ENCODE data around the gene LPO. TPM values are rescaled to one million over a fixed set of nuclear protein-coding genes. Genes with fewer than 3 reads are reported as not detected.

LPO gene
- total and polyA plus RNA-seq, 10 of the 15 experiments (the other 5 are each of a cell fraction or from before 2014, with no cell fraction given): 0.03 to 0.11 (median 0.06) TPM; not detected in 7

DNA sequence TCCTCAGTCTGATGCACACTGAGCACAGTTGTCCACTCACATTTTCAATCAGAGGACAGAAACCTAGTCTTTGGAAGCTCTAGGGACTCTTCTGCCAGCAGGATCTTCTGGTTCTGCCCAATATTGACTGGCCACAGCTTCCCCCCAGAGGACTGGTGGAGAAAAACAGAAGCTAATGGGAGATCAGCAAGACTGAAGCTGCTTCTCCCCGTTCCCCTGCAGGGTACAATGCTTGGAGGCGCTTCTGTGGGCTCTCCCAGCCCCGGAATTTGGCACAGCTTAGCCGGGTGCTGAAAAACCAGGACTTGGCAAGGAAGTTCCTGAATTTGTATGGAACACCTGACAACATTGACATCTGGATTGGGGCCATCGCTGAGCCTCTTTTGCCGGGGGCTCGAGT is 35.5 kb upstream of the LPO start:
- SMC1A ChIA-PET (ENCODE audit: uncharacterized antibody, unreplicated experiment): no interaction called here
- Histone ChIP-seq H2AFZ (ENCODE audit: control insufficient read depth, low read depth, low read length) (no peak overlapping the region), H3K9me3 (replicated peaks; ENCODE audit: control insufficient read depth, insufficient read depth, low read length) (no peaks in the 10 kb centered on the region), H3K4me3 (no peak overlapping the region), H3K27me3 (replicated peaks in 1 of 2; ENCODE audit: control insufficient read depth in 2 of 2, insufficient read depth in 2 of 2, low read length in 1 of 2) (peaks cover 0 to 4% of the 10 kb centered on the region in 2 experiments; a peak in 1 of 4 replicates), H4K20me1 (ENCODE audit: control insufficient read depth, insufficient read depth) (no peaks in the 10 kb centered on the region), H3K4me1 (ENCODE audit: control insufficient read depth, insufficient read depth, low read length) (no peaks in the 10 kb centered on the region), H3K36me3 (ENCODE audit: control insufficient read depth in 2 of 2, insufficient read depth in 2 of 2, low read length in 1 of 2) (peaks cover 0 to 4% of the 10 kb centered on the region in 2 experiments; a peak in 1 of 4 replicates), H3K4me2 (ENCODE audit: control insufficient read depth, insufficient read depth) (no peak overlapping the region), H3K9ac (ENCODE audit: control insufficient read depth, insufficient read depth, low read length) (no peak overlapping the region), H3K79me2 (ENCODE audit: control insufficient read depth, insufficient read depth, low read length) (no peaks in the 10 kb centered on the region), H3K27ac (ENCODE audit: control insufficient read depth, insufficient read depth) (no peak overlapping the region)
- no TSS peak for BruUV-seq (replicated peaks)
- FAIRE-seq (no peak), DNase-seq (ENCODE audit: low read depth, low spot score) (no peak), ATAC-seq (no peak)
- in situ Hi-C loops (cut with MboI): no loop called here
- RAD21 ChIA-PET (ENCODE audit: unreplicated experiment): no interaction called here
- POLR2A ChIA-PET: interaction anchor here (0.5 kb wide), 1 partner anchor 25 kb away, joined by 3 read pairs; no protein-coding TSS in a partner anchor
- 57% methylated on average over 7 of the region's 7 CpGs for WGBS (ENCODE audit: insufficient coverage, insufficient replicate concordance, low lambda C conversion rate, missing lambda C conversion rate)
- intact Hi-C loops (cut with micrococcal nuclease; ENCODE audit: unreplicated experiment): no loop called here
- CTCF ChIA-PET: interaction anchor here (0.6 to 0.8 kb wide), 2 partner anchors 12 to 244 kb away, joined by 3 read pairs; no protein-coding TSS in a partner anchor
- TF ChIP-seq BACH1 (IDR thresholded peaks at IDR 0.05; ENCODE audit: borderline replicate concordance) (no peak), SRF (IDR thresholded peaks at IDR 0.05; ENCODE audit: low read depth in 2 of 2, low read length in 2 of 2) (no peak), ETV6 (conservative IDR thresholded peaks at IDR 0.05 in 1 of 2, IDR thresholded peaks at IDR 0.05 in 1 of 2; ENCODE audit: borderline replicate concordance in 1 of 2, low read depth in 1 of 2) (no peak), EGR1 (IDR thresholded peaks at IDR 0.05; ENCODE audit: borderline replicate concordance in 1 of 2, low read depth in 2 of 2, low read length in 2 of 2) (no peak)
- TF ChIP-seq, protein P1, sequence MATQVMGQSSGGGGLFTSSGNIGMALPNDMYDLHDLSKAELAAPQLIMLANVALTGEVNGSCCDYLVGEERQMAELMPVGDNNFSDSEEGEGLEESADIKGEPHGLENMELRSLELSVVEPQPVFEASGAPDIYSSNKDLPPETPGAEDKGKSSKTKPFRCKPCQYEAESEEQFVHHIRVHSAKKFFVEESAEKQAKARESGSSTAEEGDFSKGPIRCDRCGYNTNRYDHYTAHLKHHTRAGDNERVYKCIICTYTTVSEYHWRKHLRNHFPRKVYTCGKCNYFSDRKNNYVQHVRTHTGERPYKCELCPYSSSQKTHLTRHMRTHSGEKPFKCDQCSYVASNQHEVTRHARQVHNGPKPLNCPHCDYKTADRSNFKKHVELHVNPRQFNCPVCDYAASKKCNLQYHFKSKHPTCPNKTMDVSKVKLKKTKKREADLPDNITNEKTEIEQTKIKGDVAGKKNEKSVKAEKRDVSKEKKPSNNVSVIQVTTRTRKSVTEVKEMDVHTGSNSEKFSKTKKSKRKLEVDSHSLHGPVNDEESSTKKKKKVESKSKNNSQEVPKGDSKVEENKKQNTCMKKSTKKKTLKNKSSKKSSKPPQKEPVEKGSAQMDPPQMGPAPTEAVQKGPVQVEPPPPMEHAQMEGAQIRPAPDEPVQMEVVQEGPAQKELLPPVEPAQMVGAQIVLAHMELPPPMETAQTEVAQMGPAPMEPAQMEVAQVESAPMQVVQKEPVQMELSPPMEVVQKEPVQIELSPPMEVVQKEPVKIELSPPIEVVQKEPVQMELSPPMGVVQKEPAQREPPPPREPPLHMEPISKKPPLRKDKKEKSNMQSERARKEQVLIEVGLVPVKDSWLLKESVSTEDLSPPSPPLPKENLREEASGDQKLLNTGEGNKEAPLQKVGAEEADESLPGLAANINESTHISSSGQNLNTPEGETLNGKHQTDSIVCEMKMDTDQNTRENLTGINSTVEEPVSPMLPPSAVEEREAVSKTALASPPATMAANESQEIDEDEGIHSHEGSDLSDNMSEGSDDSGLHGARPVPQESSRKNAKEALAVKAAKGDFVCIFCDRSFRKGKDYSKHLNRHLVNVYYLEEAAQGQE (IDR thresholded peaks at IDR 0.05; ENCODE audit: low read depth, low read length): no peak

Data from GM12878 (cell line).